Activated naive CD4-positive, alpha-beta T cell treated with anti-CD3 and anti-CD28 coated beads for 36 hours (primary cell): ENCODE results near the gene ESF1. TPM values are rescaled to one million over a fixed set of nuclear protein-coding genes. Genes with fewer than 3 reads are reported as not detected.

Experiments used
- CTCF ChIA-PET: fragments of 350-600 bp; sonication (Branson Sonifier 250); formaldehyde crosslinking; loops from one replicate; lab custom pipeline; 2021; ENCODE audit warnings: antibody characterized with exemption; lab: Charles Lee
- DNase-seq: peaks from one replicate; pipeline ENCODE4 v3.0.0-alpha.2; 2020
- H3K27ac Mint-ChIP-seq: one replicate; pipeline ENCODE4 v1.8.0; 2021; ENCODE audit warnings: mild to moderate bottlenecking, mixed read lengths
- H3K27me3 Mint-ChIP-seq: one replicate; pipeline ENCODE4 v1.8.0; 2021; ENCODE audit warnings: low read depth, mixed read lengths
- H3K36me3 Mint-ChIP-seq: one replicate; pipeline ENCODE4 v1.8.0; 2021; ENCODE audit warnings: low read depth, mixed read lengths
- H3K4me1 Mint-ChIP-seq: one replicate; pipeline ENCODE4 v1.8.0; 2021; ENCODE audit warnings: low read depth, mixed read lengths
- H3K4me3 Mint-ChIP-seq: one replicate; pipeline ENCODE4 v1.8.0; 2021; ENCODE audit warnings: mild to moderate bottlenecking, moderate library complexity, mixed read lengths
- H3K9me3 Mint-ChIP-seq: one replicate; pipeline ENCODE4 v1.8.0; 2021; ENCODE audit warnings: mixed read lengths
- intact Hi-C: fragments of 100-400 bp; cut with micrococcal nuclease; formaldehyde crosslinking; loops from one replicate; pipeline ENCODE4 v1.15.1; 2023
- total RNA-seq, 2 experiments: library from RNA; stranded (reverse); gene quantifications; one replicate each; pipeline ENCODE4 v1.2.3, GENCODE V29; 2021

ESF1 gene
- total RNA-seq, 2 experiments from 2014 or later, result 14.5 TPM

GRCh38 chr20:13684566-13685222, 100.0 kb downstream of the ESF1 start:
- Mint-ChIP-seq H3K36me3 (no peaks in the 10 kb centered on the region), H3K4me1 (no peaks in the 10 kb centered on the region), H3K27ac (no peak overlapping the region), H3K9me3 (no peaks in the 10 kb centered on the region), H3K4me3 (no peak overlapping the region), H3K27me3 (peaks cover 24% of the 10 kb centered on the region)
- intact Hi-C loops, result no loop called here
- DNase-seq, result no peak
- CTCF ChIA-PET, result no interaction called here

DNA sequence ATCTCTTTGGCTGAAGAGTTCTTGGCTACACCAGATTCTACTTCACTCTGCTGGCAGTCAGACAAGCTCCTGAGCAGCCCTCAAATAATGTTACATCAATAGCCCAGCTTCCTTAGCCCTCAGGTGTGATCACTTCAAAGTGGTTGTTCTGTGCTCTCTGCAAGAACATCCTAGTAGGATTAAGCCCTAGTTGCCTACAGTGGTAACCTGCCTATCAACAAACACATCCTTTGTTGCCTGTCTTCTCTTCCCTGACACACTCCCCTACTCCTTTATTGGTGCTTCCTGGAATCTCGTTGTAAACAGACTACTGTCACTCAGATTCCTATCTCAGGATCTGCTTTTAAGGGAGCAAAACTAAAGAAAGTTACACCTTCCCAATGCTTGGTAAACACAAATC, 100.9 kb downstream of the ESF1 start:
- CTCF ChIA-PET, result no interaction called here
- H3K27ac Mint-ChIP-seq, result no peak overlapping the region
- DNase-seq, result no peak
- H3K27me3 Mint-ChIP-seq, result peaks cover 24% of the 10 kb centered on the region
- no peaks in the 10 kb centered on the region for H3K9me3 Mint-ChIP-seq
- no peak overlapping the region for H3K4me3 Mint-ChIP-seq
- no peaks in the 10 kb centered on the region for H3K4me1 Mint-ChIP-seq
- intact Hi-C loops, result no loop called here
- no peaks in the 10 kb centered on the region for H3K36me3 Mint-ChIP-seq

DNA sequence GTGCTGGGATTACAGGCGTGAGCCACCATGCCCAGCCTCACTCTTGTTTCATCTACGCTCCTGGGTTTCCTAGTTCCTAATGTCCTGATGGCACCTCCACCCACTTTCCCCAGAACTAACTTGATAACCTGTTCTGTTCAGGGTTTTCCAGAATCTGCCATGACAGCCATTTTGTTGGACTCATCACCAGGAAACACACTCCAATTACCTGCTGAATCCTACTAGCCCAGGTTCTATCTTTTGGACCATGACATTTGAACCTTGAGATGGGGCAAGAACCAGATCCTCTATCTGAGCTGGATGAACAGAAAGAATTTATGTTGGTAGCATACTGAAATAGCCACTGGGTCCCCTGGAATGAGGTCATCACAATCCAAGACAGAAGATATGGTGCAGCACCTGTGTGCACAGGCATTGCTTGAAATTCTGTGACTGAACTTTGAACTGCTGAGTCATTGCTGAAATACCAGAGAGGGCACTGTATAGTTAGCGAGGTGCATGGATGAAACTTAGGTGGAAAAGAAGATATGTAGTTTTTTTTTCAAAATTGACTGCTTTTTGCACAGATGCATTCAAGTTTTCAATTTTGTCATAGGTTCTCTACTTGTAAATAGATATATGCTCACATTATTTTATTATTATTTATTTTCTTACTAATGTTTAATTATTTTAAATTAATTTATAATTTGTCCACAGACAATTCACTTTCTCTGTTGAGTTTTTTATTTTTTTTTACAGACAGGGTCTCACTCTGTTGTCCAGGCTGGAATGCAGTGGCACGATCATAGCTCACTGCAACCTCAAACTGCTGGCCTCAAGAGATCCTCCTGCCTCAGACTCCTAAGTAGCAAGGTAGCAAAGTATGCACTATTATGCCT, 103.2 kb downstream of the ESF1 start:
- no peaks in the 10 kb centered on the region for H3K9me3 Mint-ChIP-seq
- no peaks in the 10 kb centered on the region for H3K4me1 Mint-ChIP-seq
- peaks cover 21% of the 10 kb centered on the region for H3K27me3 Mint-ChIP-seq
- no peak for DNase-seq
- CTCF ChIA-PET, result interaction anchor here (0.6 kb wide), 1 partner anchor 496 kb away, joined by 3 read pairs; no protein-coding TSS in a partner anchor
- intact Hi-C loops, result no loop called here
- no peak overlapping the region for H3K4me3 Mint-ChIP-seq
- no peak overlapping the region for H3K27ac Mint-ChIP-seq
- H3K36me3 Mint-ChIP-seq, result no peaks in the 10 kb centered on the region

- Mint-ChIP-seq H3K27me3 (peaks cover 14% of the 10 kb centered on the region), H3K9me3 (no peaks in the 10 kb centered on the region), H3K4me3 (no peak overlapping the region), H3K4me1 (no peaks in the 10 kb centered on the region), H3K27ac (no peak overlapping the region), H3K36me3 (no peaks in the 10 kb centered on the region)
- intact Hi-C loops, result no loop called here
- CTCF ChIA-PET, result no interaction called here
- no peak for DNase-seq
These were observed 105.8 kb downstream of the ESF1 start for GRCh38 chr20:13678944-13679343.

DNA sequence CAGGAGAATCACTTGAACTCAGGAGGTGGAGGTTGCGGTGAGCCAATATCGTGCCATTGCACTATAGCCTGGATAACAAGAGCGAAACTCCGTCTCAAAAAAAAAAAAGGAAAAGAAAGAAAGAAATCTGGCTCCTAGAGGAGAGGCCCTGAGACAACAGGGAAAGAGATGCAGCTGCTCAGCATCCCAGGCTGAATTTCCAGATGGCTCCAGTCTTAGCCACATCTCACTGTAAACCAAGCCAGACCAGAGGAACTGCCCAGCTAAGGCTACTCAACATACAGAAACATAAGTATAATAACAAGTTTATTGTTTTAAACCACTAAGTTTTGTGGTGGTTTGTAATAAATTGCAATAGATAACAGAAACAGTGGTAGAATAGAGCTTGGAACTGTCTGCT, 107.5 kb downstream of the ESF1 start:
- CTCF ChIA-PET, result no interaction called here

DNA sequence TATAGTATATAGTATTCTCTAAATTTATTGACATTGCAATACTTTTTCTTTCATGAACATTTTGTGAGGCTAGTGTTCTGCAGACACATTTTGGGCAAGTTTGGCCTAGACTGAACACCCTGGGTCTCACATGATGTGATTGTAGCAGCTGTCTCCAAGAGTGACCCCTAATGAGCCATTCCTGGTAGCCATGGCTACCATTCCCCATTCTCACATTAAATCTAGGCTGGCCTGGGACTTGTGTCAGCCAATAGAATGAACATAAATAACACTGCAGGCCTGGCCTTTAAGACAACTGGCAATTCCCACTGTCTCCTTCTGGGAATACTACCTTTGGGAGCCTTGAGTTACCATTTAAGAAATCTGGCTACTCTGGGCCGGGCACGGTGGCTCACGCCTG, 108.0 kb downstream of the ESF1 start:
- no peak for DNase-seq
- Mint-ChIP-seq H3K27me3 (peaks cover 7% of the 10 kb centered on the region), H3K4me1 (no peaks in the 10 kb centered on the region), H3K27ac (no peak overlapping the region), H3K4me3 (no peak overlapping the region), H3K36me3 (no peaks in the 10 kb centered on the region), H3K9me3 (no peaks in the 10 kb centered on the region)
- CTCF ChIA-PET, result no interaction called here
- intact Hi-C loops, result no loop called here

More for the DNA sequence above, 107.5 kb downstream of the ESF1 start:
- intact Hi-C loops, result no loop called here
- Mint-ChIP-seq H3K4me1 (no peaks in the 10 kb centered on the region), H3K27ac (no peak overlapping the region), H3K27me3 (peaks cover 7% of the 10 kb centered on the region), H3K4me3 (no peak overlapping the region), H3K36me3 (no peaks in the 10 kb centered on the region), H3K9me3 (no peaks in the 10 kb centered on the region)
- DNase-seq, result no peak

DNA sequence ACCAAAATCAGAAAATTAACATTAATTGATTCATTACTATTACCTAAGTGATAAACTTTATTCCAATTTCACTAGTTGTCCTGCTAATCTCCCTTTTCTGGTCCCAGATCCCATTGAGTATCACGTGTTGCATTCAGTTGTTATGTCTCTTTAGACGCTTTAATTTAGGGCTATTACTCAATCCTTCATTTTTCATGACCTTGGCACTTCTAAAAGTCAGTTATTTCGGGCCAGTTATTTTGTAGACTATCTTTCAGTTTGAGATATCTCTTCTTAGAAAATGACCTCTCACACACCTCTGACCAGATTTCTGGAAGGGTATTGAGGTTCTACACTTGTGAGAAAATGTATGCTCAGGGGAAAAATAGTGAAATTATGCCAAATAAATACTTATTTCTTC, 112.0 kb downstream of the ESF1 start:
- CTCF ChIA-PET, result no interaction called here
- Mint-ChIP-seq H3K36me3 (no peaks in the 10 kb centered on the region), H3K27ac (no peak overlapping the region), H3K27me3 (peaks cover 6% of the 10 kb centered on the region), H3K4me1 (no peaks in the 10 kb centered on the region), H3K9me3 (no peaks in the 10 kb centered on the region), H3K4me3 (no peak overlapping the region)
- DNase-seq, result no peak
- intact Hi-C loops, result no loop called here

- no peak for DNase-seq
- CTCF ChIA-PET, result interaction anchor here (0.6 kb wide), 1 partner anchor 1340 kb away, joined by 4 read pairs; no protein-coding TSS in a partner anchor
- H3K27me3 Mint-ChIP-seq, result peaks cover 6% of the 10 kb centered on the region
- H3K4me1 Mint-ChIP-seq, result no peaks in the 10 kb centered on the region
- H3K9me3 Mint-ChIP-seq, result no peaks in the 10 kb centered on the region
- no peak overlapping the region for H3K4me3 Mint-ChIP-seq
- no peak overlapping the region for H3K27ac Mint-ChIP-seq
- intact Hi-C loops, result no loop called here
- no peaks in the 10 kb centered on the region for H3K36me3 Mint-ChIP-seq
These were observed 112.8 kb downstream of the ESF1 start for GRCh38 chr20:13671916-13672378.

GRCh38 chr20:13671512-13671911, 113.2 kb downstream of the ESF1 start:
- H3K27ac Mint-ChIP-seq, result no peak overlapping the region
- no peak for DNase-seq
- H3K4me3 Mint-ChIP-seq, result no peak overlapping the region
- intact Hi-C loops, result no loop called here
- CTCF ChIA-PET, result interaction anchor here (0.6 kb wide), 1 partner anchor 1340 kb away, joined by 4 read pairs; no protein-coding TSS in a partner anchor
- peaks cover 6% of the 10 kb centered on the region for H3K27me3 Mint-ChIP-seq
- H3K36me3 Mint-ChIP-seq, result no peaks in the 10 kb centered on the region
- no peaks in the 10 kb centered on the region for H3K4me1 Mint-ChIP-seq
- H3K9me3 Mint-ChIP-seq, result no peaks in the 10 kb centered on the region

- Mint-ChIP-seq H3K4me3 (no peak overlapping the region), H3K27me3 (peaks cover 8% of the 10 kb centered on the region), H3K27ac (no peak overlapping the region), H3K9me3 (no peaks in the 10 kb centered on the region), H3K36me3 (no peaks in the 10 kb centered on the region), H3K4me1 (no peaks in the 10 kb centered on the region)
- CTCF ChIA-PET, result interaction anchor here (0.6 kb wide), 1 partner anchor 18 kb away, joined by 4 read pairs; no protein-coding TSS in a partner anchor
- no peak for DNase-seq
- intact Hi-C loops, result no loop called here
These were observed 114.6 kb downstream of the ESF1 start for GRCh38 chr20:13670160-13670559.

DNA sequence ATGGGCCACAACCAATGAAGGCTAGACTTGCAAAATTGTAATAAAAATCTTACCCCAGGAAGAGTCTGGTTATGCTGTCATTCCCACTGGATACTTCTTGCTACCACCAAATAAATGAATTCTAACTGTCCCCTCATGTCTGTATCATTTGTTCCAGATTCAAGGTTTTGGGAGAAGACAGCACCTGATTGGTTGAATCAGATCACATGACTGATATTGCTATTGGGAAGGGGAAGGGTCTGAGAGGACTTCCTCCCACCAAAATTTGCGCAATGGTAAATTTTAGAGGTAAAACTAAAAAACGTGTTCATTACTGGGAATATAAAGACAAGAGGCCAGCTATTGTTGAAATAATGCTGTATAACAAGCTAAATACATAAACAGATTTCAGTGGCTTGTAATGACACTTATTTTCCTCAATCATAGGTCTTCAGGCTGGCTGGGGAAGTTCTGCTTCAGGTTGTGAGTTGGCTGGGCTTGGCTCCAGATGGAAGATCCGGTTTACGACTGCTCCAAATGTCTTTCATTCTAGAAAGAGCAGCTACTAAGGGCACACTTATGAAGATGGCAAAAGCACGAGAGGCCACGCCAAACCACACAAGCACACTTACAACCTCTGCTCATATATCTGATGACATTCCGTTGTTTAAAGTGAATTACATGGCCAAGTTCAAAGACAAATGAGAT, 118.9 kb downstream of the ESF1 start:
- H3K27me3 Mint-ChIP-seq, result peaks cover 8% of the 10 kb centered on the region
- no peak overlapping the region for H3K27ac Mint-ChIP-seq
- CTCF ChIA-PET, result interaction anchor here (0.6 kb wide), 1 partner anchor 106 kb away, joined by 3 read pairs; no protein-coding TSS in a partner anchor
- H3K4me3 Mint-ChIP-seq, result no peak overlapping the region
- intact Hi-C loops, result no loop called here
- no peak for DNase-seq
- H3K9me3 Mint-ChIP-seq, result no peaks in the 10 kb centered on the region
- H3K36me3 Mint-ChIP-seq, result no peaks in the 10 kb centered on the region
- H3K4me1 Mint-ChIP-seq, result no peaks in the 10 kb centered on the region
